NCI-H2227 treated with DMSO at 0.1 percent for 48 hours (cell line): ENCODE measurements around the gene CLASP1.
A peak's percentile ranks its signal among the peaks of the same experiment; 100 is the strongest.
"Not testable (repeated sequence)": the region's sequence is repeated elsewhere in the genome, so short reads cannot be mapped to it uniquely, and the experiment has no call there.

Source experiments
- DNase-seq: peaks from one replicate; lab custom pipeline; 2025; lab: John Stamatoyannopoulos, UW

CLASP1 gene

DNA sequence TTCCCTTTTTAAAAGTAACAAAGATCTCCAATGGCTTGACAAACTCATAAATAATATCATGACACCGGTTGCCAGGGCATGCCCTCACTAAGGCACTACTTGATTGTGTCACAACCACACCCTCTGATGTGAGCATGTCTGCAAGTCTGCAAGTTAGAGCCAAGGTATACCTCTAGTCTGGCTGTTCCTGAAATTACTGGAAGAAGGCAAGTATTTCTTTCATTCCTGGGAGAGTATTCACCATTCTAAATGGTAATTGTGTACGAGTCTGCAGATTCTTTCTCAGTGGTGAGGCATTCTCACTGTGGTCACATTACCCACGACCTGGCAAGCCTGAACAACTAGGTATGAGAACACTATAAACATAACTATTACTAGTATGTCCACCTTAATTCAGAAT is 144.3 kb downstream of the CLASP1 start:
- DNase-seq: no peak

DNA sequence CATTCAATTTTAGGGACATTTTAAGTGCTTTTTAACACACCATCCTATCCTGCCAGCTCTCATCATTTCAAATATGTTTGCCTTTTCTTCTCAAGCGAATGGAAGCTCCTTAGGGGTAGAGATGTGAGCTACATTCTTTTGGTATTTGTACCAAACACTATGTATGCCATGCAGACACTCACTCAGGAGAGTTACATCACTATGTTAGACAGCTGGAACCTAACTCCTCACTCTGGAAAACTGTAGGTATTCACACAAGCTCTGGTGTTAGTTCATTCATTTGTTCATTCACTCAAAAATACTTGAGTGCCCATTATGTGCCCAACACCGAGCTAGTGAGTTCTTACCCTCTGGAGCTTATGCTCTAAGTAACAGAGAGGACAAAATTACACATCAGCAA is 144.9 kb downstream of the CLASP1 start:
- no peak for DNase-seq

DNA sequence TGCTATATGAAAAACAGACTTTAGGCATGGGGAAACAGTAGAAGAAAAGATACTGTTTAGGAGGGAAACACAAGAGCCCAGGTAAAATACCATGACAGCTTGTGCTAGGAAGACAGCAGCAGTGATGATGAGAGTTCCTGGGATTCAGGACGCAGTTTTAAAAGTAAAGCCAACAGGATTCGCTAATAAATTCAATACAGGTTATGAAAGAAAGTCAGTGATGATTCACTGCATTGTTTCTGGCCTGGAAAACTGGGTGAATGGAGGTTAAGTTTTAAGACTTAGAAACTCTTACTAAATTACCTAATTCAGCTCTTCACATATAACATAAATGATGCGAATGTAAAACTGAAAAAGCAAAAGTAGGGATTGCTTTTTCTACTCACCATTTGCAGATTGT is 146.5 kb downstream of the CLASP1 start:
- no peak for DNase-seq

DNA sequence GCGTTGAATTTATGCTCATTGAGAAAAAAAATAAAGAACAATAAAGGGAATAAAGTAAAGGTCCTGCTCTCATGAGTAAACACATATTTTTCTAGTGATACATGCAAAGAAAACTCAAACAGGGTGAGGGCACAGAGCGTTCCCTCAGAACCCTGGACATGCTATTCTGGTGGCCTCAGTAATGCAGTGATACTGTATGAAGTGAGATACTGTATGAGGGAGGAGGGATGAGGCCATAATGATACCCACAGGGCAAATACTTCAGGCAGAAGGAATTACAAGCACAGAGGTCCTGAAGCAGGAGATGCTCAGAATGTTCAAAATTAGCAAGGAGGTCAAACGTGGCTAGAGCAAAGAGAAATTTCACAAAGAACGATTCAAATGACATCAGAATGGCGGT is 147.0 kb downstream of the CLASP1 start:
- no peak for DNase-seq

DNA sequence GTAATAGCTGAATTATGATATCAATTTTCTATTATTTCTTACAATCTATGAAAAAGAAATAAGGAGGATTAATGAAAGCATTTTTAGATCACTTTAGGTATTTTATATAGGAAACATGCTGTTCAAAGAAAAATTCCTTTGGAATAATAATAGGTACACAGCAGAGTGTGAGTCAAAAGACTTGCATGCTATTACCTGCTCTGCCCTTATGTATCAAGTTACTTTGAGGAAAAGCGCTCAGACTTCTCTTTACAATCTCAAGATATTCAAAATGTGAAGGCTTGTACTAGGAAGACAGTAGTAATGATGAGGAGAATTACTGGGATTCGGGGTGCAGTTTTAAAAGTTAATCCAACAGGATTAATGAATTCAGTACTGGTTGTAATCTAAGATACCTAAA is 147.7 kb downstream of the CLASP1 start:
- no peak for DNase-seq

DNA sequence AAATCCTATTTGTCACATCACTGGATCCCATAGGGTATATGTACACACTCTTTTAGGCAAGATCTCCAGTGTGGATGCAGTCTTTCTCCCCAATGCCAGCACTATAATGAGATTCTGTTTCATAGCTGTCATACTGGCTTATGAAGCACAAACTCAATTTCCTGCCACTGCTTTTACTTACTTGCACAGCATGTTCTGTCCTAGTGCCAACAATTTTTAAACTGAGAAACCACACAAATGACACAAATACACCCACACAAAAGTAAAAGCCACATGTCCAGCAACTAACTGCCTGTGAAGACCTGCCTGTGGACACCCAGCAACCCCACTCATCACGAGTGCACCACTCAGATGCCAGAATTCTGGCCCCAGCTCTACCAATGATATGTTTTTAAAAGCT is 148.2 kb downstream of the CLASP1 start:
- no peak for DNase-seq

DNA sequence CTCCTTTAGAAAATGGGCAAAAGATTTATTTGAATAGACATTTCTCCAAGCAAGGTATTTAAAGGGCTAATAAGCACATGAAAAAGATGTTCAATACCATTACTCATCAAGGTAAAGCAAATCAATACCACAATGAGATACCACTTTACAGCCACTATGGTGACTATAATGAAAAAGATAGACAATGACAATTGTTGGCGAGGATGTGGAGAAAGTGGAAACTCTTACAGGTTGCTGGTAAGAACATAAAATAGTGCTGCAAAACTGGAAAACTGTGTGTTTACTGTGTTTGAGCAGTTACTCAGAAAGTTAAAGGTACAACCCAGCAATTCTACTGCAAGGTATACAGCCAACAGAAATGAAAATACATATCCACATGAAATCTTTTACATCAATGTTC is 150.5 kb downstream of the CLASP1 start:
- no peak for DNase-seq

DNA sequence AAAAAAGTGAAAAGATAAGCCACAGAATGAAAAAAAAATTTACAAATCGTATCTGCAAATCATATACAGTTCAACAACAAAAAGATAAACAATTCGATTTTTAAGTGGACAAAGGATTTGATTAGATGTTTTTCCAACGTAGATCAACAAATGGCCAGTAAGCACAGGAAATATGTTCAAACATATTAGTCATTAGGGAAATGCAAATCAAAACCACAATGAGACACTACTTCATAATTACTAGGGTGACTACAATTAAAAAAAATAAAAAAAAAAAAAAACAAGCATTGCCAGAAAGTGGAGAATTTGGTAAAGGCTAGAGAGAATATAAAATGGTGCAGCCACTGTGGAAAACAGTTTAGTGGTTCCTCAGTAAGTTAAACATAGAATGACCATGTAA is 156.9 kb downstream of the CLASP1 start:
- DNase-seq: no peak

DNA sequence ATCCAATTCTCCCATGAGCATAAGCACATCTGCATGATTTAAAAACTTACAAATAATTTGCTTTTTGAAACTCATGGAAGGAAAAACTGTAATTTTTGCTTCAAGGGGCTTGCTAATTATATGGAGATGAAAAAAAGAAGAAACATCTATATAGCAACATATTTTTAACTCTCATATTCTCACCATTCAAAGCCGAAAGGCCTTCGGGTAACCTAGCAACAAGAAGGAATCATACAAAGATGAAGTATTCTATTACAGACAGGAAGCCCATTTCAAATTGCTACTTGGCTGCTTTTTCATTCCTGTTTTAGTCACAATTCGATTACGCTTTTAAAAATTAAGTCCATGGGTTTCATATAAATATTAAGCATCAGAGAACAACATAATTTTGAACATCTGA is 157.7 kb downstream of the CLASP1 start:
- peak; percentile 53 for DNase-seq

DNA sequence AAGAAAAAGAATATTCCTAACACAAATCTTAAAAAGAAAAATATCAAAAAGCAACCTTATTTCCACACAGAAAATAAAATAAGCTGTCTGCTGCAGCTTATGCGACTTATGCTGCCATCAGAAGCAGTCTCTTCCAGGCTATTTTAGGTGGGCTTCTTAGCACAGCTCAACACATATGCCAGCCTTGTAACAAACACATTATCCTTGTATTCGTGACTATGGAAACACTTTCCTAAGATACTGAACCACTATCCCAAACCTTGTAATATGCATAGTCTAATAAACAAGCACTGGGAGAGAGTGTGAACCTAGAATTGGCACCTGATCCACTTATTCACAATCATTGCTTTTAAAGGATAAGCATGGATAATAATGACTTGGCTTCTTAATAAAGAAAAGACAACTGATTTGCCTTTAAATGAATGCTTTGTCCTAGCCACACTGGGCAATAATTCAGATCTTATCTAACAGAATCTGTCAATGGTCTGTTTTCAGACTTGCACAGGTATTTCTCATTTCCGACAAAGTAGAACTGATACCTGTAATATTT is 158.6 kb downstream of the CLASP1 start:
- no peak for DNase-seq

DNA sequence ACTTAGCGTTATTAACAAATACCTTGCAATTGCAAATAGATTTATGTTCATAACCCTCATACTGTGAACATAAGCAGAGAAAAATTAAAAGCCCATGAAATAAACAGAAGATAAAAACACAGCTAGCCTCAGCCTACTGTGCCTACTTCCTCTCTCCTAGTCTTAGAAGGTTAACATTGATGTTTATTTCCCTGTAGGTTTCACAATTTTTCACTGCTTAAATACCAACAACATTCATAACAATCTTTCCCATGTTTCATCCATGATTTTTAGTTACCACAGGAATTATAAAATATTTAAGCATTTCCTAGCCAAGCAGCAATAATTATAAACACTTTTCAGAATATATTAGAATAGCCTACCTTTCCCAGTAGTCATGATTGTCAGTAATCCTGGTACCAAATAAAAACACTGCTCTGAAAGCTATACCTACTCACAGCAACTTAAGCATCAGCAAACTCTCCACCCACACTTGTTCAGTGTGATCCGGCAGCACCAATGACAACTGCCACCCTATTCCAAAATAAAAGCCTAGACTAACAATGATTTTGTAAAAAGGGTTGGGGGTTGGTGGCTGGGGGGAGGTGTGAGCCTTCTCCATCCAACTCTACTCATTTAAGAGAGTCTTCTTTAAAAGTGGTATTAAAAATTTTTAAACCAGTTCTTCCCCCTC is 159.2 kb downstream of the CLASP1 start:
- peak; percentile 51 for DNase-seq

DNA sequence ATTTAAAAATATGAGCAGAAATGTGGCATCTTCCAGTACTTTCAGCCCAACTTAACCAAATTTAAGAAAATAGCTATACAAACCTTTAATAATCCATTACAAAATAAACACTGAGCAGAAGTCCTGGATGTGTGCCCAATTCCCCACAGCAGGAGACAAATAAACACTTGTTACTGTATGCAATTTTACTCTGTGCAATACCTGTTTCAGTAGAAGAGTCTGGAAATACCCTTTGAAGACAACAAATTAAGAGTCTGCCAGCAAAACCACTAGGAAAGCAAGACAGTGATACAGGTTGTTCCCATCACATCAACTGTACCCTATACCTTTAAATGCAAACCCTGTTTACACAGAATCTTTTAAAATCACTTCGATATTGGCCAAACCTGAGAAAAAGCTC is 160.0 kb downstream of the CLASP1 start:
- peak; percentile 89 for DNase-seq

DNA sequence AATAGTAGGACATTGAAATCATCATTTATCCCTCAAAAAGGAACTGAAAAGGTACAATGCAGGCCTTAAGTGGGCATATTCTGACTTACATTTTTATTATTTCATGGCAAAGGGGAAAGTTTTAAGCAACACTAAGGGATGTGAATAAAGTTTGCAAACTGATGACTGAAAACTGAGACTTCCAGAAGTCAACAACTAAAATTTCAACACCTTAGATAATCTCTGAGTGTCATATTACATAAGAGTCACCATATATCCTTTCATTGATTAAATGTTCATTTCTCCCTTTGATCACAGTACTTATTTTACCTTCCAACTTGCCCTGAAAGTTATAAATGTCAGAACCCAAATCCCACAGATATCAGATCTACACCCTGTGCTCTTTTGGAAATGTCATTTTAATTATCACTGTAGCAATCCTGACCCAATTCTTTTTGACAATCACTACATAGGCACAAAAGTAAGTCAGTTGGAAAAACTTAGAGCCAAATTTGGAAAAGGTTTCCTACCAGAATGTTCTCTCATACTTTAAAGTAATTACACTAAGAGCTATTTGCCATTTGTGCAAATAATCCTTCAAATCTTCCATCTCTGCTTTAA is 163.0 kb downstream of the CLASP1 start:
- no peak for DNase-seq

DNA sequence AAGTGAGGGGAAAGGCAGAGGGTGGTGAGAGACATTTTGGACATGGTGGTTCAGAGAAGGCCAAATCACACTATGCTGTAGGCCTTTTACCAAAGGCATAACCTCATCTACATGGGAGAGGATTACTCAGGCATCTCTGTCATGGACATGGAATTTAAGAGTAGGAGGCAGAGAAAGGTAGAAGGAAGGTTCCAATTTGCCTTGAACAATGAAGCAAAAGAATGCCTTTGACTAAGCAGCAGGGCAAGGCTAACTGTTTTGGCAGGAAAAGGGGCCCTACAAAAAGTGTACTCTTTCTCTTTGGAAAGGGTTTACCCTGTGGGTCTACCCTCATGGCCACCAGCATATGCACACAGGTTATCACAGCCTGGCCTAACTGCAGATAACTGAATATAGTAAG is 164.2 kb downstream of the CLASP1 start:
- no peak for DNase-seq

DNA sequence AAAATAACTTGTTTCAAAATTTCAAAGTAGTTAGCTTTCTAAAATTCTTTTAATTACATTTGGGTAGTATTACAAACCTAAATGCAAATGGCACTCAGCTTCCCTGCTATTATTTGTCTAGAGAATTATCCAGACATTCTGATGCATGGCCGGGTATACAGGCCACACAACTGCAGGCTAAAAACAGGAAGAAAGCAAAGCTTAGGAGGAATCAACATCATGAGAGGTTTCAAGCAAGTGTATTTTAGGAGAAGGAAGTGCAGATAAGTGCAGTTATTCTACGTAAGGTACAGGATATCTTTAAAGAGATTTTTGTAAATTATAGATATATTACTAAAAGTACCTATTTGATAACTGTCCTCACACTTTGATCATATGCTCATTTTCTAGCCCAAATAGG is 165.4 kb downstream of the CLASP1 start:
- DNase-seq: no peak

DNA sequence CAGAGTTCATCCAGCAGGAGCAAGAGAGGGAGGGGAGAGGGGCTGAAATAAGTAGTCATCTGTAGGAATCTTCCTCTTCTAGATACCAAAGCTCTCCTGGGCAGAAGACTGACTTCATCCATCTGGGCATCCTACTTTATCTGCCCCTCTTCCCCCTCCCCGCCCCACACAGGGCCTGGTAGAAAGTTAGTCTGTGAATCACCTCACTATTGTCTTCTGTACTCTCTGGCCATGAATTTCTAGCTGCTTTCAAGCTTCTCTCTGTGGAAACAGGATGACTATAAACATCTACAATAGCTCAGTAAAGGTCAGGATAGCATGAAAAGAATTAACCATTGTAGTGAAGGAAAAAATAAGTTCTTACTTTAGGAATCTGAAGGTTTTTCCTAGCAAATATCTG is 166.2 kb downstream of the CLASP1 start:
- no peak for DNase-seq

DNA sequence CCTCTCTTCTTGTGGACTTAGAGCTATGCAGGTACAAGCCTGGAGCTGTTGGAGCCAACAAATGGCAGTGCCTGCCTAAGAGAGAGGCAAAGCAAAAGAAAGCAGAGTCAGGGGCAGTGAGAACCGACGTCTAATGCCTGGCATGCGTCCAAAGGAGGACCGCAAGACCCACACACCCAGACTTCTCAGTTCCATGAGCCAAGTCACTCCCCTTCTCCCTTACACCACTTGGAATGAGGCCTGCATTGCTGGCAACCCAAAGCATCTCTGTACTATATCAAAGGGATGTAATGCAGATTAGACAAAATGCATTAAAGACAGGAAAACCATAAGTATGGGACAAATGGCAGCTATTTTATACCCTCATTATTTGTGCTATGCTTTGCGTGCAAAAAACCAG is 168.4 kb downstream of the CLASP1 start:
- peak; percentile 49 for DNase-seq

DNA sequence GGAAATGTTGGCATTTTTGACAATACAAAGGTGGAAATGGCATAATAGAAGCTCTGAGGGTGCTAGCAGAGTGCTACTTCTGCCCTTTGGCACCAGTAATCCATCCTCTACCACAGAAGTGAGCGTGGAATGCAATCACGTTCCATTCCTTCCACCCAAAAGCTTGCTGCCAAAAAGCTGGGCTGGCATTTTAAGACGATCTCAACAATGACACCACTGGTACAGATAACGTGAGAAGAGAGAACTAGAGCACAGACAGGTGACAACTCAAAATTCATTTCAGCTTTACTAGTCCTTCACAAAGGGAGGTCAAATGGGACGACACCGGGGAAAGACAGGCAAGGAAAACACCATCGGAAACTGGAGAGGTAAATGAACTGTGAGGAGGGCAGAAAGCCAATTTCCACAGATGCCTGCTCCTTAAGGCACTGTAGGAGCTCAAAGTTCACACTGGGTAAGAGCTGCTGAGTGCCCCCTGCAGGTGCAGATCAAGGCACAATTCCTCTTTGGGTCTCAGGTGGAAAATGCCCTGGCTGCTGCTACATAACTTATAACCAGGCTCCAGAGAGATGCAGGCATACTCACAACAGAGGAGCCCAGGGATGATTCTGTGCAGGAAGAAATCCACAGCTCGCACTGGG is 169.3 kb downstream of the CLASP1 start:
- DNase-seq: peak; percentile 42

DNA sequence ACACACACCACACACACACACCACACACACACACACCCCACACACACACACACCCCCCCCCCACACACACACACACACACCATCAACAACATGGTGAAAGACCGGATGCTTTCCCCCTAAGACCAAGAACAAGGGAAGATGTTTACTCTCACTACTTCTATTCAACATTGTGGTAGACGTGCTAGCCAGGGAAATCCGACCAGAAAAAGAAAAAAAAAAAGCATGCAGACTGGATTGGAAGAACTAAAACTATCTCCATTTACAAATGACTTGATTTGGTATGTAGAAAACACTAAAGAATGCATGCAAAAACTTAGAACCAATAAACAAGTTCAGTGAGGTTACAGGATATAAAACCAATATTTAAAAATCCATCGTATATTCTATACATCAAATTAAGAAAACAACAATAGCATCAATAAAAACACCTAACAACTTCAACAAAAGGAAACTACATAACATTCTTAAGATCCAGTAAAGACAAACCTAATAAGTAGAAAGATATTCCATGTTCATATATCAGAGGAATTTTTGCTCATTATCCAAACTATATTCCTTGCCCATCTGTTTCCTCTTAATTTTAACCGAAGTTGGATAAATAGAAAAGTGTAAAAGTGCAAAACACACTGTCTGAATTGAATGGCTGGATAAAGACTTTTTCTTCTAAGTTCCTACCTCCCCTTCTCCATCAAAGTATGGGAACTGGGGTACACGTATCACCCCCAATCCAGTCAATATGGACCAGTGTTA is 170.1 kb downstream of the CLASP1 start:
- DNase-seq: no peak

DNA sequence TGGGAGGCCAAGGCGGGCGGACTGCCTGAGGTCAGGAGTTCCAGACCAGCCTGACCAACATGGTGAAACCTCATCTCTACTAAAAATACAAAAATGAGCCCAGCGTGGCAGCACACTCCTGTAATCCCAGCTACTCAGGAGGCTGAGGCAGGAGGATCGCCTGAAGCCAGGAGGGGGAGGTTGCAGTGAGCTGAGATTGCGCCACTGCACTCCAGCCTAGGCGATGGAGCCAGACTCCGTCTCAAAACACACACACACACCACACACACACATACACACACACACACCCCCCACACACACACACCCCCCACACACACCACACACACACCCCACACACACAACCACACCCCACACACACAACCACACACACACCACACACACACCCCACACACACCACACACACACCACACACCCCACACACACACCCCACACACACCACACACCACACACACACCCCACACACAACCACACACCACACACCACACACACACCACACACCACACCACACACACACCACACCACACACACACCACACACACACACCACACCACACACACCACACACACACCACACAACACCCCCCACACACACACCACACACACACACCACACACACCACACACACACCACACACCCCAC is 170.8 kb downstream of the CLASP1 start:
- not testable (repeated sequence) for DNase-seq

DNA sequence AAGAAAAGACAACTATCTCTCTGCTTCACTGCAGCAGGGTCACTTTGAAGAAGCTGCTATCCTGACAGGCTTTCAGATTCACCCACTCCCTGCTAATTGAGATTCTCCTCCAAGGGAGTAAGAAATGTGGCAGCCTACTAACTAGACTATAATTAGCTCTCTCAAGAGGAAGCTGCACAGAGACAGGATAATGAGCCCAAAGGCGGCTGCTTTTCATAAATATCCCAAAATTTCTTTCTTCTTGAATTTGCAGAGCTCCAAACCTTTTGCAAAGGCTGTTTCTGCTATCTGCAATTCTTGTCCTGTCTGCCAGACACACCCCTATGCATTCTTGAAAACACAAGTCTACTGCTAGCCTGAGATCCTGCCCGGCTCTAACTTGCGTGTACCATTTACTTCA is 172.6 kb downstream of the CLASP1 start:
- DNase-seq: peak; percentile 72
